K562 (cell line): ENCODE measurements around the gene KCNJ5. TPM values are rescaled to one million over a fixed set of nuclear protein-coding genes. Genes with fewer than 3 reads are reported as not detected.

Experiments used
- ATAC-seq: fragments of 200-7000 bp; cut with Tn5 transposase; 3 replicates; pipeline ENCODE4 v1.9.1; 2020; ENCODE audit warnings: moderate library complexity
- BruUV-seq: library from RNA; stranded (reverse); fragments of 400-500 nt; replicated peaks from 2 replicates; lab custom pipeline; 2021; lab: Mats Ljungman, UMichigan
- CTCF ChIA-PET: fragments of 300-600 bp; formaldehyde crosslinking; extraction: SDS; loops from one replicate; lab custom pipeline; 2021; ENCODE audit warnings: low intra/inter-chr PET ratio; lab: Yijun Ruan, JAX
- POLR2A ChIA-PET: fragments of 300-600, 350-650 bp; sonication (Branson Sonifier 250); formaldehyde crosslinking; extraction: SDS; loops from one replicate; lab custom pipeline; 2021; ENCODE audit warnings: antibody characterized with exemption, inconsistent platforms; lab: Yijun Ruan, JAX
- DNase-seq, 4 experiments: peaks; one replicate each; pipeline versions ENCODE4 v3.0.0 to v3.0.0-alpha.2; 2011 to 2018; ENCODE audit warnings: low spot score in 3 of 4, mixed read lengths in 3 of 4; ENCODE audit errors: extremely low read depth in 1 of 4
- FAIRE-seq: peaks from 2 replicates; lab custom pipeline; 2011; peaks lifted over from hg19 to GRCh38; lab: Jason Lieb, UNC
- H2AFZ ChIP-seq: 2 replicates; pipeline ENCODE4 v1.6.0; 2011; ENCODE audit warnings: low read depth, low read length, control low read depth, inconsistent platforms
- H3K27ac ChIP-seq: fragments of 200-600 bp; 3 replicates; pipeline ENCODE4 v1.8.0; 2011; ENCODE audit warnings: low read depth, mild to moderate bottlenecking, control low read depth, inconsistent platforms, low read length, moderate library complexity, mixed read lengths; ENCODE audit errors: extremely low read depth
- H3K27me3 ChIP-seq, 2 experiments: fragments of 300-600 bp in 1 of 2; 2 replicates in 1 of 2; 3 replicates in 1 of 2; pipeline versions ENCODE4 v1.6.0 to v1.8.0; 2011; ENCODE audit warnings: inconsistent platforms in 2 of 2, low read length in 2 of 2, mild to moderate bottlenecking in 1 of 2, mixed read lengths in 1 of 2, moderate library complexity in 1 of 2; ENCODE audit not compliant: control insufficient read depth in 2 of 2, insufficient read depth in 2 of 2
- H3K36me3 ChIP-seq: fragments of 300-600 bp; 3 replicates; pipeline ENCODE4 v1.8.0; 2011; ENCODE audit warnings: mild to moderate bottlenecking, low read length, inconsistent platforms; ENCODE audit not compliant: control insufficient read depth, insufficient read depth
- H3K4me1 ChIP-seq, 2 experiments: fragments of 200-600 bp in 1 of 2; replicated peaks in 1 of 2; 2 replicates in 1 of 2; 3 replicates in 1 of 2; pipeline versions ENCODE4 v1.5.1 to v1.8.0; 2011; ENCODE audit warnings: inconsistent platforms in 2 of 2, low read length in 2 of 2, mild to moderate bottlenecking in 1 of 2, mixed read lengths in 1 of 2, moderate library complexity in 1 of 2; ENCODE audit not compliant: control insufficient read depth in 2 of 2, insufficient read depth in 2 of 2
- H3K4me2 ChIP-seq: 2 replicates; pipeline ENCODE4 v1.6.1; 2011; ENCODE audit warnings: low read length, control low read depth, inconsistent platforms, mixed read lengths; ENCODE audit not compliant: insufficient read depth
- H3K4me3 ChIP-seq: fragments of 200-600 bp; sonication (generic), shearing (Covaris generic); 2 replicates; pipeline ENCODE4 v1.5.1; 2016; ENCODE audit warnings: control low read depth, inconsistent platforms
- H3K79me2 ChIP-seq: fragments of 200-600 bp; 3 replicates; pipeline ENCODE4 v1.8.0; 2011; ENCODE audit warnings: low read length, inconsistent platforms; ENCODE audit not compliant: control insufficient read depth, insufficient read depth
- H3K9ac ChIP-seq, 2 experiments: 2 replicates each; pipeline versions ENCODE4 v1.6.0 to v1.6.1; 2011; ENCODE audit warnings: low read depth in 2 of 2, low read length in 2 of 2, control low read depth in 1 of 2, inconsistent platforms in 1 of 2, mild to moderate bottlenecking in 1 of 2, mixed read lengths in 1 of 2; ENCODE audit not compliant: insufficient read depth in 1 of 2
- H3K9me1 ChIP-seq: one replicate; pipeline ENCODE4 v1.6.0; 2011; ENCODE audit warnings: inconsistent platforms, mild to moderate bottlenecking, low read length, moderate library complexity; ENCODE audit not compliant: control insufficient read depth, insufficient read depth
- H3K9me3 ChIP-seq: replicated peaks from 2 replicates; pipeline ENCODE4 v1.5.1; 2011; ENCODE audit warnings: low read depth, low read length, inconsistent platforms; ENCODE audit not compliant: control insufficient read depth, insufficient read depth
- H4K20me1 ChIP-seq: replicated peaks from 2 replicates; pipeline ENCODE4 v1.6.1; 2011; ENCODE audit warnings: low read length, inconsistent platforms, mixed read lengths; ENCODE audit not compliant: control insufficient read depth, insufficient read depth
- ARID2 ChIP-seq: fragments of 450-650 bp; IDR thresholded peaks from 2 replicates; pipeline ENCODE4 v1.6.1; 2017; ENCODE audit warnings: antibody characterized with exemption, mild to moderate bottlenecking
- CHAMP1 ChIP-seq: fragments of 450-650 bp; IDR thresholded peaks from 2 replicates; pipeline ENCODE4 v1.6.1; 2016; ENCODE audit warnings: mild to moderate bottlenecking
- ELF2 ChIP-seq: fragments of 250-450 bp; sonication (Bioruptor Pico); IDR thresholded peaks from 2 replicates; pipeline ENCODE4 v1.5.0; 2021; ENCODE audit warnings: mild to moderate bottlenecking
- ETS2 ChIP-seq: IDR thresholded peaks from 2 replicates; pipeline ENCODE4 v1.6.1; 2016; ENCODE audit warnings: borderline replicate concordance, missing genetic modification characterization, mild to moderate bottlenecking, moderate library complexity, missing compliant biosample characterization; ENCODE audit not compliant: poor library complexity, severe bottlenecking
- GTF2E2 ChIP-seq: fragments of 200-800 bp; sonication (Bioruptor generic); IDR thresholded peaks from 2 replicates; pipeline ENCODE4 v1.6.1; 2016; ENCODE audit warnings: missing genetic modification characterization, missing compliant biosample characterization
- HCFC1 ChIP-seq: IDR thresholded peaks from 2 replicates; pipeline ENCODE4 v1.6.1; 2012; ENCODE audit warnings: low read depth, low read length, improper control_type of control experiment
- MAFG ChIP-seq: fragments of 450-650 bp; conservative IDR thresholded peaks from 2 replicates; pipeline ENCODE4 v1.6.1; 2016; ENCODE audit warnings: missing genetic modification characterization, missing compliant biosample characterization
- NEUROD1 ChIP-seq: fragments of 150-350 bp; IDR thresholded peaks from 2 replicates; pipeline ENCODE4 v1.6.1; 2014; ENCODE audit warnings: borderline replicate concordance, low read length, low read depth; ENCODE audit not compliant: partially characterized antibody
- PTTG1 ChIP-seq: fragments of 450-650 bp; IDR thresholded peaks from 2 replicates; pipeline ENCODE4 v1.6.1; 2016; ENCODE audit warnings: low read depth, mild to moderate bottlenecking, missing genetic modification characterization, missing compliant biosample characterization
- RFX5 ChIP-seq: IDR thresholded peaks from 2 replicates; pipeline ENCODE4 v1.6.1; 2011; ENCODE audit warnings: low read depth, mild to moderate bottlenecking, improper control_type of control experiment, low read length
- SMAD3 ChIP-seq: fragments of 450-650 bp; formaldehyde crosslinking; conservative IDR thresholded peaks from 2 replicates; pipeline ENCODE4 v1.4.0; 2020; ENCODE audit warnings: mild to moderate bottlenecking
- ZBTB33 ChIP-seq: sonication (generic); formaldehyde crosslinking; IDR thresholded peaks from 2 replicates; pipeline ENCODE4 v1.8.1; 2023; ENCODE audit warnings: mild to moderate bottlenecking, missing genetic modification reagents
- ZBTB49 ChIP-seq: sonication (generic); formaldehyde crosslinking; IDR thresholded peaks from 2 replicates; pipeline ENCODE4 v1.8.0; 2022; ENCODE audit warnings: missing genetic modification reagents, mild to moderate bottlenecking, borderline replicate concordance
- ZNF707 ChIP-seq: fragments of 250-450 bp; sonication (Bioruptor Pico); conservative IDR thresholded peaks from 2 replicates; pipeline ENCODE4 v1.8.0; 2022; ENCODE audit warnings: inconsistent platforms, mild to moderate bottlenecking, moderate library complexity
- WGBS: fragments of 100-300 bp; shearing (Covaris generic); methylation state at CpG from one replicate; pipeline ENCODE4 v1.1.6; 2016; ENCODE audit warnings: low coverage, mixed read lengths; ENCODE audit not compliant: insufficient coverage; ENCODE audit errors: missing lambda C conversion rate; 5-methylcytosine and 5-hydroxymethylcytosine counted together
- in situ Hi-C: fragments of 300-500 bp; cut with MboI; formaldehyde crosslinking; loops from 4 replicates; pipeline ENCODE4 v1.15.0; 2018; ENCODE audit warnings: inconsistent platforms, mixed read lengths
- intact Hi-C: fragments of 100-400 bp; cut with micrococcal nuclease; formaldehyde crosslinking; loops from 2 replicates; pipeline ENCODE4 v1.14.2; 2022
- polyA plus RNA-seq, 8 experiments: library from polyadenylated mRNA; depleted of rRNA in 4 of 8; stranded (reverse) in 5 of 8; unstranded in 3 of 8; fragments of >200 nt; fragmentation: Nextera tagmentation in 2 of 8; fragmentation: Illumina TruSeq in 1 of 8; extraction: Ambion mirVana in 2 of 8; extraction: Trizol in 1 of 8; gene quantifications; 2 replicates each; pipeline versions ENCODE4 v1.2.1 to v1.2.3, GENCODE V29; 2011 to 2014; ENCODE audit warnings: inconsistent platforms in 1 of 8, missing spikeins in 1 of 8
- total RNA-seq, 7 experiments: library from RNA; depleted of rRNA in 6 of 7; stranded (reverse); fragments of >200 nt in 6 of 7; fragmentation: Illumina TruSeq in 2 of 7; extraction: Trizol in 2 of 7; gene quantifications; 2 replicates each; pipeline versions ENCODE4 v1.2.1 to v1.2.3, GENCODE V29; 2011 to 2021; ENCODE audit warnings: low replicate concordance in 1 of 7

Gene KCNJ5
- total and polyA plus RNA-seq, 9 of the 15 experiments (the other 6 are each of a cell fraction or from before 2014, with no cell fraction given): 0.04 TPM; not detected in 8

- ChIA-PET POLR2A (no interaction called here), CTCF (no interaction called here)
- Histone ChIP-seq H3K27ac (no peak overlapping the region), H3K4me2 (no peak overlapping the region), H2AFZ (no peak overlapping the region), H3K4me3 (no peak overlapping the region), H3K79me2 (no peaks in the 10 kb centered on the region), H3K4me1 (no peaks in the 10 kb centered on the region), H3K9me3 (no peaks in the 10 kb centered on the region), H4K20me1 (no peaks in the 10 kb centered on the region), H3K9ac (no peak overlapping the region), H3K27me3 (no peaks in the 10 kb centered on the region; a peak in 1 of 5 replicates), H3K36me3 (no peaks in the 10 kb centered on the region), H3K9me1 (no peaks in the 10 kb centered on the region)
- ATAC-seq (no peak), FAIRE-seq (no peak)
- in situ Hi-C loops: loop anchor here (5.0 to 25.0 kb wide), 2 partner anchors 81 to 436 kb away; no protein-coding TSS in a partner anchor
- BruUV-seq: no TSS peak
- 0% methylated on average over 22 of the region's 22 CpGs for WGBS
- no peak for TF ChIP-seq ELF2 (CRISPR knock-in tag)
- TF ChIP-seq RFX5: no peak
- TF ChIP-seq MAFG: no peak
- TF ChIP-seq ETS2: no peak
- no peak for TF ChIP-seq PTTG1 (tag)
- no peak for TF ChIP-seq CHAMP1
- TF ChIP-seq HCFC1: no peak
- no peak for TF ChIP-seq ZBTB49 (CRISPR knock-in tag)
- no peak for TF ChIP-seq SMAD3 (CRISPR knock-in tag)
- no peak for TF ChIP-seq ZBTB33 (CRISPR knock-in tag)
- no peak for TF ChIP-seq ARID2
- TF ChIP-seq NEUROD1: no peak
- no peak for TF ChIP-seq ZNF707
- no peak for TF ChIP-seq GTF2E2 (tag)
- TF ChIP-seq, all 486 proteins: peak for 0
- intact Hi-C loops: no loop called here
- DNase-seq: no peak
Measured at GRCh38 chr11:128876133-128876650, 15.0 kb upstream of the KCNJ5 start.
